IPS-NIHi11 (cell line): ENCODE measurements around the gene PTPRN.
A peak's percentile ranks its signal among the peaks of the same experiment; 100 is the strongest.
"Not testable (repeated sequence)": the region's sequence is repeated elsewhere in the genome, so short reads cannot be mapped to it uniquely, and the experiment has no call there.

Experiments used
- DNase-seq: peaks from one replicate; pipeline ENCODE4 v3.0.0; 2012; ENCODE audit warnings: mixed read lengths, low spot score

PTPRN gene

DNA sequence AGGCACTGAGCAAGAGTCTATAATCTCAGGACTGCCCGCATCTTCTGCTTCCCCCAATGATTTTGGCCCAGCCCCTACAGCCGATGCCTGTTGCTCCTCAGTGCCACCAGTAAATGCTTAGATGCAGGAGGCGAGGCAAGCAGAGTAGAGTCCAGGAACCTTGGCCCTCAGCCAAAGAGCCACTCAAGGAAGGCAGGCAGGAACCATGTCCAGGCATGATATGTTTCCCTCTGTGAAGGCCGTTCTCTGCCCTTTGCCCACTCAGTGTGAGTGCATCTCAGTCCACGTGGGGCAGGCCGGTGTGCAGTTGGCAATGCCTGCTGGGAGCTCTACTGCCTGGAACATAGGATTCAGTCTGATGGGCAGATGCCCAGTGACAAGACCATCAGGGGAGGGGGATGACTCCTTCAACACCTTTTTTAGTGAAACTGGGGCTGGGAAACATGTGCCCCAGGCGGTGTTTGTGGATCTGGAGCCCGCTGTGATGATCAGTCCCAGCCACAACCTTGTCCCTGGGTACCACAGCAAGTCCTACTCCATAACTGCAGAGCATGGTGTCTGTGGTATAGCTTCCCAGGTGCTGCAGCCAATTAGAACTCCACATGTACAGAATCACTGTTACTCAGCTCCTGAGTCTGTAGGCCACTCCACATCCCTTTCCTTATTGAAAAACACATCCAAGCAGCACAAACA lies 39.7 kb downstream of the PTPRN start:
- no peak for DNase-seq

DNA sequence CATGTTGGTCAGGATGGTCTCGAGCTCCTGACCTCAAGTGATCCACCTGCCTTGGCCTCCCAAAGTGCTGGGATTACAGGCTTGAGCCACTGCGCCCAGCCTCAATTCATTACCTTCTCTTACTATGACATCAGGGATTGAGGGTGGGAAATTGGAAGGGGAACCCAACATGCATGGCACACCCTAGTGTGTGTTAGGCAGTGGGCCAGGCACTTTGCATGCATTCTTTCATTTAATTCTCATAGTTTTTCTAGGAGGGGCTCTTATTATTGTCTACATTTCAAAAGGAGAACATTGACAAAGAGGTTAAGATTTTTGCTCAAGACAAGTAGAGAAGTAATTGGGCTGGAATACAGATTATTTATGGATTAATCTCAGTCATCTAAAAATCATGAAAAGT lies 40.9 kb downstream of the PTPRN start:
- no peak for DNase-seq

- no peak for DNase-seq
Measured at GRCh38 chr2:219266886-219267285, 42.3 kb downstream of the PTPRN start.

- no peak for DNase-seq
Measured at GRCh38 chr2:219266232-219266631, 43.0 kb downstream of the PTPRN start.

DNA sequence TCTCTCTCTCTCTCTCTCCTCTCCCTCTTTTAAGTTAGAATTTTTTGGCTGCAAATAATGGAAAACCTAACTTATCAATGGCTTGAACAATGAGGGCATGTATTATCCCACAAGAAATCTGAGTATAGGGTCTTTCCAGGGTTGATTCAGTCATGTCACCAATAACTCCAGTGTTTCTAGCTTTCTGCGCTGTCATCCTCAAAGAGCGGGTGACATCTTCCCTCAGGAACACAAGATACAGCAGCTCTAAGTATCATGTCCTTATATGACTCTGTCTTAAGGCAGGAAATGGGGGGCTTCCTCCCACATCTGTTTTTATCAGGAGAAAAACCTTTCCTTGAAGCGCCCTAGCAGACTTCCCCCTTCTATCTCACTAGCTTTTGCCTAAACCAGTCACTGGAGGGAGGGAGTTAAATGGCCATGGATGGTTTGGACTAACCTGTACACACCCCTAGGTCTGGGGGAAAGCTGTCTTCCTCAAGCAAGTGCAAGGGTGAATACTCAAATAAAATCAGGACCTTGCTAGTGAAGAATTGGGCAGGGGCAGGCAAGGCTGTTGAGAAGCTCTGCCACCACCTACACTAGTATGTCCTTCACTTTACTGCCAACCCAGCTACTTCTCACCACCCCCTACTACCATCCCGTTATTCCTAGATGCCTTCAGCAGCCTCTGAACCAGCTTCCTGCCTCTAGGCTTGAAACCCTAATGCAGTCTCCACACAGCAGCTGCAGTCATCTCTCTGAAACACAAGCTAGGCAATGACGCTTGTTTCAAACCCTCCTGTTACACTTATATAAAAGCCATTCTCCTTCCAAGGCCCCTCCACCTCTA lies 48.0 kb downstream of the PTPRN start:
- DNase-seq, result no peak

DNA sequence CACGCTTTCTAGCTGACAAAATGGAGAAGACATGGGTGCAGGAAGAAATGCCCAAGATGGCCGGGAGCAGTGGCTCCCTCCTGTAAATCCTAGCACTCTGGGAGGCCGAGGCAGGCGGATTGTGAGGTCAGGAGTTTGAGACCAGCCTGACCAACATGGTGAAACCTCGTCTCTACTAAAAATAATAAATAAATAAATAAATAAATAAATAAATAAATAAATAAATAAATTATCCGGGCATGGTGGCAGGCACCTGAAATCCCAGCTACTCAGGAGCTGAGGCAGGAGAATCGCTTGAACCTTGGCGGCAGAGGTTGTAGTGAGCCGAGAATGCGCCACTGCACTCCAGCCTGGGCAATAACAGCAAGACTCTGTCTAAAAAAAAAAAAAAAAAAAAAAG lies 50.3 kb downstream of the PTPRN start:
- not testable (repeated sequence) for DNase-seq

DNA sequence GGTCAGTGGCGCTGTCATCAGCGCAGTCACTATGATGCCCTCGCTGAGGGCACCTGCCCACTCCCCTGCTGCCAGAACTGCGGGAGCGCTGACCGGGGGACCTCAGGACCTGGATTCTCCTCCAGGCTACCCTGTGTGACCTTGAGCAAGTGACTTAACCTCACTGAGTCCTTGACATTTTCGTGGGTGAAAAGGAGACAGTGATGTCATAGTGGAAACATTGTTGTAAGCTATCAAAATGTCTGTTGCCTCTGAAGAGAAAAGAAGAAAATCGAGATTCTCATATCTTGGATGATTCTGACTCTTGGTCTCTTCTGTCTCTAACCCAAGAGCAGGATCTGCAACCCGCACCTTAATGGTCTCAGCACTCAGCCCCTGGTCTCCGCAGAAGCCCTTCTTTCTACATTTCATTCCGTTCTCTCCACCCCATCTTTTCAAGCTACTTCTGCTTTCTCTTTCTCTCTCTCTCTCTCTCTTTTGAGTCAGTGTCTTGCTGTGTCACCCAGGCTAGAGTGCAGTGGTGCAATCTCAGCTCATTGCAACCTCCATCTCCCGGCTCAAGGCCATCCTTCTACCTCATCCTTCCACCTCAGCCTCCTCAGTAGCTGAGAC lies 54.5 kb downstream of the PTPRN start:
- DNase-seq, result no peak

- DNase-seq, result peak; percentile 97
Measured at GRCh38 chr2:219253753-219254589, 55.2 kb downstream of the PTPRN start, which contains the start of gene TUBA4A. TSS of gene TUBA4A (minus strand) at chr2:219253918. CDS start at chr2:219253858, 60 bp downstream.

- DNase-seq, result peak; percentile 54
Measured at GRCh38 chr2:219252900-219253752, 56.1 kb downstream of the PTPRN start, which contains the start of gene TUBA4B. TSS of gene TUBA4B (plus strand) at chr2:219253243. CDS start at chr2:219253408, 165 bp downstream.

- no peak for DNase-seq
Measured at GRCh38 chr2:219252570-219252899, 56.7 kb downstream of the PTPRN start.

DNA sequence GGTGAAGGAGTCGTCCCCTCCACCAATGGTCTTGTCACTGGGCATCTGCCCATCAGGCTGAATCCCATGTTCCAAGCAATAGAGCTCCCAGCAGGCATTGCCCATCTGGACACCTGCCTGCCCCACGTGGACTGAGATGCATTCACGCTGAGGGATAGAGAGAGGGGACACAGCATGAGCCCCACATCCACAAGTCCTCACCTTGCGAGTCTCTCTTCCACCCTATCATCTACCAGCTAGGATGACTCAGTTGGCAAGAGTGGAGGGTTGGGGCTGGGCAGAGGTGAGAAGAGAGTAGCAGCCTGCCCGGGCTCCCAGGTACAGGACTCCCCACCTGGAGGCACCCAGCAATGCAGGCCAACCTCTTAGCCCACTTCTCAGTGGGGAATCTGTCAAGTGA lies 57.1 kb downstream of the PTPRN start:
- no peak for DNase-seq

DNA sequence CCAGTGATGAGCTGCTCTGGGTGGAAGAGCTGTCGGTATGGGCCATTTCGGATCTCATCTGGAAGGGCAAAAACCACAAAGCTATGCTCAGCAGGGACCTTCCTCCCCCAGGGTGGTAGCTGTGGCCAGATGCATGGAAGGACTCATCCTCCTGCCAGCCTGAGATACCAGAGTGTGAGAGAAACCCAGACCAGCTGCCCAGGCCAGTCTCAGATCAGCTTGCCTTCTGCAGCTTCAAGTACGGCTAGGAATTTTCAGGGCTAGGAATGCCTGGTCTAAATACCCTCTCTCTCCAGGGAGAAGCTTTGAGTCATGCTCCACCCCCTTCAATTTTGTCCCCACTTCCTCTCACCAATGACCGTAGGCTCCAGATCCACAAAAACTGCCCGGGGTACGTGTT lies 57.5 kb downstream of the PTPRN start:
- DNase-seq, result no peak

GRCh38 chr2:219250049-219250781 lies 59.0 kb downstream of the PTPRN start:
- DNase-seq, result no peak

- no peak for DNase-seq
Measured at GRCh38 chr2:219249203-219249980, 59.8 kb downstream of the PTPRN start.

- DNase-seq, result no peak
Measured at GRCh38 chr2:219248845-219249202, 60.4 kb downstream of the PTPRN start.

DNA sequence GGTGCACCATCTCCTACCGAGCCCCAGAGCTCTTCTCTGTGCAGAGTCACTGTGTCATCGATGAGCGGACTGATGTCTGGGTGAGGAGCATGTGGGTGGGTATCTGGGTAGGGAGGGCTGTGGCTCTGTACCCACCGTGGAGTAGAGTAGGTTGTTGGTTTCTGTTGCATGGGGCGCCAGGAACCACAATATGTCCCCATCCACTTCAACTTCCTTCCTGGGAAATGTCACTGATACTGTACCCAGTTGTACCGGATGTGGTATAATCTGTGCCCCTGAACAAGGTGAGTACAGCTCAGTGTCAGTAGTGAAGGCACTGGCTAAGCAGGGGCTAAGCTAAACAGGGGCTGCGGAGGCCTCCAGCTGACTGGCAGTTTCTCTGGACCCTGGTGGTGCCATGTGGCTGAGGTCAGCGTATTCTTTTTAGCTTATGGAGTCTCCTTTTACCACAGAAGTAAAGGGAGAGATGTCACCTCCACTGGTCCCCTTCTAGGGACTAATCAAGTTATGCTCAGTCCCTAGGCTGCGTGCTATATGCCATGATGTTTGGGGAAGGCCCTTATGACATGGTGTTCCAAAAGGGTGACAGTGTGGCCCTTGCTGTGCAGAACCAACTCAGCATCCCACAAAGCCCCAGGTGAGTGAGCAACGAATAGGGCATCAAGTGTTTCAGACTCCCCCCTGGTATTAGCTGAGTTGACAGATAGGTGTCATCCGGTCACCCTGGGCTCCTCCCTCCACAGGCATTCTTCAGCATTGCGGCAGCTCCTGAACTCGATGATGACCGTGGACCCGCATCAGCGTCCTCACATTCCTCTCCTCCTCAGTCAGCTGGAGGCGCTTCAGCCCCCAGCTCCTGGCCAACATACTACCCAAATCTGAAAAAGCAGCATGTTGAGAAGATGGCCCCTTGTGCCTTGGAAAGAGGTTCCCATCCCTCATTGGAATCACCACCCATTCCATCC lies 61.2 kb downstream of the PTPRN start:
- no peak for DNase-seq

GRCh38 chr2:219246559-219246958 lies 62.6 kb downstream of the PTPRN start:
- no peak for DNase-seq

GRCh38 chr2:219245899-219246230 lies 63.3 kb downstream of the PTPRN start:
- DNase-seq, result no peak
